Measurements from ENCODE around the gene BRINP2. TPM values are rescaled to one million over a fixed set of nuclear protein-coding genes. Genes with fewer than 3 reads are reported as not detected.

Gene BRINP2
- total RNA-seq, 2 donors from 2014 or later, result not detected

GRCh38 chr1:177219554-177220458 lies 49.0 kb downstream of the BRINP2 start:
- 75 to 78% methylated on average over 3 of the region's 3 CpGs for WGBS, 2 donors
- H3K4me3 ChIP-seq, result no peak overlapping the region
- no peak overlapping the region for H3K27ac ChIP-seq
- DNase-seq (no peak), ATAC-seq (no peak)
- no peaks in the 10 kb centered on the region for H3K4me1 ChIP-seq
- no peak for TF ChIP-seq POLR2A (IDR thresholded peaks at IDR 0.05)
- TF ChIP-seq, protein P1, sequence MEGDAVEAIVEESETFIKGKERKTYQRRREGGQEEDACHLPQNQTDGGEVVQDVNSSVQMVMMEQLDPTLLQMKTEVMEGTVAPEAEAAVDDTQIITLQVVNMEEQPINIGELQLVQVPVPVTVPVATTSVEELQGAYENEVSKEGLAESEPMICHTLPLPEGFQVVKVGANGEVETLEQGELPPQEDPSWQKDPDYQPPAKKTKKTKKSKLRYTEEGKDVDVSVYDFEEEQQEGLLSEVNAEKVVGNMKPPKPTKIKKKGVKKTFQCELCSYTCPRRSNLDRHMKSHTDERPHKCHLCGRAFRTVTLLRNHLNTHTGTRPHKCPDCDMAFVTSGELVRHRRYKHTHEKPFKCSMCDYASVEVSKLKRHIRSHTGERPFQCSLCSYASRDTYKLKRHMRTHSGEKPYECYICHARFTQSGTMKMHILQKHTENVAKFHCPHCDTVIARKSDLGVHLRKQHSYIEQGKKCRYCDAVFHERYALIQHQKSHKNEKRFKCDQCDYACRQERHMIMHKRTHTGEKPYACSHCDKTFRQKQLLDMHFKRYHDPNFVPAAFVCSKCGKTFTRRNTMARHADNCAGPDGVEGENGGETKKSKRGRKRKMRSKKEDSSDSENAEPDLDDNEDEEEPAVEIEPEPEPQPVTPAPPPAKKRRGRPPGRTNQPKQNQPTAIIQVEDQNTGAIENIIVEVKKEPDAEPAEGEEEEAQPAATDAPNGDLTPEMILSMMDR (IDR thresholded peaks at IDR 0.05), result no peak
- H3K36me3 ChIP-seq (replicated peaks in 1 of 2; ENCODE audit: insufficient read depth in 1 of 2, low read depth in 2 of 2), result no peaks in the 10 kb centered on the region
- no peaks in the 10 kb centered on the region for H3K9me3 ChIP-seq
- intact Hi-C loops (cut with DNase I), result no loop called here
- no peaks in the 10 kb centered on the region for H3K27me3 ChIP-seq

GRCh38 chr1:177223359-177223758 lies 52.6 kb downstream of the BRINP2 start:
- Histone ChIP-seq H3K36me3 (replicated peaks in 1 of 2; ENCODE audit: insufficient read depth in 1 of 2, low read depth in 2 of 2) (no peaks in the 10 kb centered on the region), H3K9me3 (no peaks in the 10 kb centered on the region), H3K27me3 (no peaks in the 10 kb centered on the region), H3K4me1 (no peaks in the 10 kb centered on the region), H3K27ac (no peak overlapping the region), H3K4me3 (no peak overlapping the region)
- DNase-seq (no peak), ATAC-seq (no peak)
- intact Hi-C loops (cut with DNase I), result no loop called here
- TF ChIP-seq, protein P1 (IDR thresholded peaks at IDR 0.05), result no peak
- TF ChIP-seq POLR2A (IDR thresholded peaks at IDR 0.05), result no peak
- WGBS, 2 donors, result 77 to 86% methylated on average over 2 of the region's 2 CpGs

DNA sequence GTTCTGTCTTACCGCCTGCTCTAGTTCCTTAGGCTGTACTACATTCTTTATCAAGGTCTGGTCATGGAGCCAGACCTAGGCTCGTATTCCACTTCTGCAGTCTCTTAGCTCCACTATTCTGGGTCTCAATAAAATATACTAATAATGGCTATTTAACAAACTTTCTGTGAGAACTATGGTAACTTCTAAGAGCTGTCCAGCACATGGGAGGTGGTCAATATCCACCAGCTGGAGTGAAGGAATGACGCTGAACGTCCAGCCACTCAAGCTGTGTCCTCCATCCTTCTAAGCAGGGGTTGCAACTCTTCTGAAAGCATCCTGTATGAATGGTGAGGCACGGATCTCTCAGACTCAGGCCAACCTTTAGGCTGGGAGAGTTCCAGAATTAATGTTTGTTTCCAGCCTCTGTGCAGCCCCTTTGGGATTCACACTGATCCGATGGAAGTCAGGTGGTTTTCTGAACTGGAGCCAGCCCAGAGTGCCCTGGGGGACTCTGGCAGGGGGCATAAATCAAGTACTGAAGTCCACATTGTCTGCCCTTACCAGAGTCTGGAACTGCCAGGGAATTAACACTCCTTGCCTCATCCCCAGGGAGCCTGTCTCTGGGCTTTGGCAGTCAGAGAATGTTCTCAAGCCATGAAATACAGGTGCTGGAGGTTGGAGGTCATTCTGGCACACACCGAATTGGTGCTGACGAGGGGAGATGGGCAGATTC lies 57.4 kb downstream of the BRINP2 start:
- DNase-seq, result no peak

GRCh38 chr1:177228693-177229065 lies 57.9 kb downstream of the BRINP2 start:
- intact Hi-C loops (cut with DNase I), result no loop called here
- ATAC-seq (no peak), DNase-seq (no peak)
- H3K4me3 ChIP-seq, result no peak overlapping the region
- H3K36me3 ChIP-seq (replicated peaks in 1 of 2; ENCODE audit: insufficient read depth in 1 of 2, low read depth in 2 of 2), result no peaks in the 10 kb centered on the region
- H3K27ac ChIP-seq, result no peak overlapping the region
- no peaks in the 10 kb centered on the region for H3K4me1 ChIP-seq
- H3K27me3 ChIP-seq, result no peaks in the 10 kb centered on the region
- H3K9me3 ChIP-seq, result no peaks in the 10 kb centered on the region
- TF ChIP-seq, protein P1 (IDR thresholded peaks at IDR 0.05), result no peak
- TF ChIP-seq POLR2A (IDR thresholded peaks at IDR 0.05), result no peak
- WGBS, 2 donors, result 62 to 73% methylated on average over 4 of the region's 4 CpGs

More for the DNA sequence above, 57.4 kb downstream of the BRINP2 start:
- no peaks in the 10 kb centered on the region for H3K36me3 ChIP-seq (replicated peaks in 1 of 2; ENCODE audit: insufficient read depth in 1 of 2, low read depth in 2 of 2)
- no peaks in the 10 kb centered on the region for H3K4me1 ChIP-seq
- WGBS, 2 donors, result 45 to 58% methylated on average over 8 of the region's 8 CpGs
- H3K4me3 ChIP-seq, result no peak overlapping the region
- H3K27me3 ChIP-seq, result no peaks in the 10 kb centered on the region
- intact Hi-C loops (cut with DNase I), result no loop called here
- ATAC-seq, result no peak
- no peak overlapping the region for H3K27ac ChIP-seq
- no peaks in the 10 kb centered on the region for H3K9me3 ChIP-seq
- TF ChIP-seq, protein P1 (IDR thresholded peaks at IDR 0.05), result no peak
- TF ChIP-seq POLR2A (IDR thresholded peaks at IDR 0.05), result no peak
